ENCODE data around the gene PLK2. TPM values are rescaled to one million over a fixed set of nuclear protein-coding genes. Genes with fewer than 3 reads are reported as not detected.

The PLK2 gene
- total and polyA plus RNA-seq, 9 of the 15 experiments (the other 6 are each of a cell fraction or from before 2014, with no cell fraction given), result 0.58 TPM; not detected in 8

DNA sequence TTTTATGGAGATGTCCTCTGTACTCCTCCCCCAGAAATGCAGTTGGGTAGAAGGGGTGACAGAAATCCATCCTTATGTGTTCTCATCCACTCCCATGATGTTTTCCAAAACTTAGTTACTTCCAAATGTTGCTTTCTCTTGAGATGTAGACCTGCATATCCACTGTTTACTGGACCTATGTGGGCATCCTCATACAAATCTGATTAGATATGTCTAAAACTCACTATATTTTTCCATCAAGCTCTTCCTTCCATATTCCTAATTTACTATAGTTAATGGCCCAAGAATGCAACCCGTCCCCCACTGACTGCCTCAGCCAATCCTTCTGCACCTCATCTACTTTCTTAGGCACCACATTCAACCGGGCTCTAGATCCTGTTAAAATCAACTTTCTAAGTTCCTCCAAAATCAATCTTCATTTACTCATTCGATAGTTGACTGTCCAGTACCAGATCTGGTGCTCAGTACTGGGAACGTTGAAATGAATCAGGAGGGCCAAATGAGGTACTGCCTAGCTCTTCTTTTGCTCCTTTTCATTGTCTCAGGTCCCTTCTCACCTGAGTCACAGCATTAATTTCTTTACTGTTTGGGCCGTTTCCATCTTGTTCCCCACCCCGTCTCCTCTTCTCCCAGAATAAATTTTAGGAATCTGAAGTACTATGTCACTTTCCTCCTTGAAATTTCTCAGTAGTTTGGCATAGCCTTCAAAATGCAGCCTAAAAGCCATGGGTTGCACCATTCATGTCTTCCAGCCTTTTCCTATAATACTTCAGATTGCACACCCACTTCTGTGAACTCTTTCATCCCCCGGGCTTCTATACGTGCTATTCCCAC is 7.9 kb downstream of the PLK2 start:
- ATAC-seq, result no peak
- no peak for FAIRE-seq
- ChIA-PET POLR2A (no interaction called here), CTCF (ENCODE audit: low intra/inter-chr PET ratio) (no interaction called here)
- no peaks in the 10 kb centered on the region for H3K9me1 ChIP-seq (ENCODE audit: control insufficient read depth, insufficient read depth, low read length)
- no peak for DNase-seq (ENCODE audit: extremely low read depth in 1 of 4, low spot score in 3 of 4)
- no peak overlapping the region for H3K4me3 ChIP-seq
- H3K27me3 ChIP-seq (ENCODE audit: control insufficient read depth in 2 of 2, insufficient read depth in 2 of 2, low read length in 2 of 2), result no peaks in the 10 kb centered on the region
- no peak overlapping the region for H3K4me2 ChIP-seq (ENCODE audit: insufficient read depth, low read length)
- H3K9ac ChIP-seq (ENCODE audit: insufficient read depth in 1 of 2, low read depth in 2 of 2, low read length in 2 of 2), result no peak overlapping the region
- intact Hi-C loops (cut with micrococcal nuclease), result no loop called here
- no peak overlapping the region for H2AFZ ChIP-seq (ENCODE audit: low read depth, low read length)
- H3K36me3 ChIP-seq (ENCODE audit: control insufficient read depth, insufficient read depth, low read length), result no peaks in the 10 kb centered on the region
- no TSS peak for BruUV-seq (replicated peaks)
- WGBS (ENCODE audit: insufficient coverage, low coverage, missing lambda C conversion rate), result 3% methylated on average over 8 of the region's 8 CpGs
- no peaks in the 10 kb centered on the region for H3K4me1 ChIP-seq (replicated peaks in 1 of 2; ENCODE audit: control insufficient read depth in 2 of 2, insufficient read depth in 2 of 2, low read length in 2 of 2)
- H3K27ac ChIP-seq (ENCODE audit: extremely low read depth, low read depth, low read length), result no peak overlapping the region
- H4K20me1 ChIP-seq (replicated peaks; ENCODE audit: control insufficient read depth, insufficient read depth, low read length), result no peaks in the 10 kb centered on the region
- in situ Hi-C loops (cut with MboI), result loop anchor here (25.0 kb wide), 2 partner anchors 665 to 965 kb away; partner anchors contain the start of gene ACTBL2
- no peaks in the 10 kb centered on the region for H3K9me3 ChIP-seq (replicated peaks; ENCODE audit: control insufficient read depth, insufficient read depth, low read depth, low read length)
- H3K79me2 ChIP-seq (ENCODE audit: control insufficient read depth, insufficient read depth, low read length), result no peaks in the 10 kb centered on the region
- TF ChIP-seq L3MBTL2 (IDR thresholded peaks at IDR 0.05) (no peak), ZNF311 (CRISPR knock-in tag; IDR thresholded peaks at IDR 0.05) (no peak), U2AF1 (optimal IDR thresholded peaks at IDR 0.05; ENCODE audit: low read depth, low read length) (no peak), MCM5 (IDR thresholded peaks at IDR 0.05; ENCODE audit: low read depth) (no peak), ETS2 (tag; IDR thresholded peaks at IDR 0.05; ENCODE audit: borderline replicate concordance, poor library complexity, severe bottlenecking) (no peak), MTA3 (IDR thresholded peaks at IDR 0.05; ENCODE audit: borderline replicate concordance) (no peak), ZFP36 (IDR thresholded peaks at IDR 0.05; ENCODE audit: low read depth, low read length, partially characterized antibody) (no peak), POLR2AphosphoS5 (IDR thresholded peaks at IDR 0.05; ENCODE audit: control insufficient read depth, insufficient read depth, low read depth, low read length) (no peak)
- TF ChIP-seq, protein P1, sequence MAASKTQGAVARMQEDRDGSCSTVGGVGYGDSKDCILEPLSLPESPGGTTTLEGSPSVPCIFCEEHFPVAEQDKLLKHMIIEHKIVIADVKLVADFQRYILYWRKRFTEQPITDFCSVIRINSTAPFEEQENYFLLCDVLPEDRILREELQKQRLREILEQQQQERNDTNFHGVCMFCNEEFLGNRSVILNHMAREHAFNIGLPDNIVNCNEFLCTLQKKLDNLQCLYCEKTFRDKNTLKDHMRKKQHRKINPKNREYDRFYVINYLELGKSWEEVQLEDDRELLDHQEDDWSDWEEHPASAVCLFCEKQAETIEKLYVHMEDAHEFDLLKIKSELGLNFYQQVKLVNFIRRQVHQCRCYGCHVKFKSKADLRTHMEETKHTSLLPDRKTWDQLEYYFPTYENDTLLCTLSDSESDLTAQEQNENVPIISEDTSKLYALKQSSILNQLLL (CRISPR knock-in tag; IDR thresholded peaks at IDR 0.05; ENCODE audit: borderline replicate concordance), result no peak
- TF ChIP-seq, protein P2, sequence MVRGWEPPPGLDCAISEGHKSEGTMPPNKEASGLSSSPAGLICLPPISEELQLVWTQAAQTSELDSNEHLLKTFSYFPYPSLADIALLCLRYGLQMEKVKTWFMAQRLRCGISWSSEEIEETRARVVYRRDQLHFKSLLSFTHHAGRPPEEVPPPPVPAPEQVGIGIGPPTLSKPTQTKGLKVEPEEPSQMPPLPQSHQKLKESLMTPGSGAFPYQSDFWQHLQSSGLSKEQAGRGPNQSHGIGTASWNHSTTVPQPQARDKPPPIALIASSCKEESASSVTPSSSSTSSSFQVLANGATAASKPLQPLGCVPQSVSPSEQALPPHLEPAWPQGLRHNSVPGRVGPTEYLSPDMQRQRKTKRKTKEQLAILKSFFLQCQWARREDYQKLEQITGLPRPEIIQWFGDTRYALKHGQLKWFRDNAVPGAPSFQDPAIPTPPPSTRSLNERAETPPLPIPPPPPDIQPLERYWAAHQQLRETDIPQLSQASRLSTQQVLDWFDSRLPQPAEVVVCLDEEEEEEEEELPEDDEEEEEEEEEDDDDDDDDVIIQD (CRISPR knock-in tag; IDR thresholded peaks at IDR 0.05), result no peak
- TF ChIP-seq, protein P3, sequence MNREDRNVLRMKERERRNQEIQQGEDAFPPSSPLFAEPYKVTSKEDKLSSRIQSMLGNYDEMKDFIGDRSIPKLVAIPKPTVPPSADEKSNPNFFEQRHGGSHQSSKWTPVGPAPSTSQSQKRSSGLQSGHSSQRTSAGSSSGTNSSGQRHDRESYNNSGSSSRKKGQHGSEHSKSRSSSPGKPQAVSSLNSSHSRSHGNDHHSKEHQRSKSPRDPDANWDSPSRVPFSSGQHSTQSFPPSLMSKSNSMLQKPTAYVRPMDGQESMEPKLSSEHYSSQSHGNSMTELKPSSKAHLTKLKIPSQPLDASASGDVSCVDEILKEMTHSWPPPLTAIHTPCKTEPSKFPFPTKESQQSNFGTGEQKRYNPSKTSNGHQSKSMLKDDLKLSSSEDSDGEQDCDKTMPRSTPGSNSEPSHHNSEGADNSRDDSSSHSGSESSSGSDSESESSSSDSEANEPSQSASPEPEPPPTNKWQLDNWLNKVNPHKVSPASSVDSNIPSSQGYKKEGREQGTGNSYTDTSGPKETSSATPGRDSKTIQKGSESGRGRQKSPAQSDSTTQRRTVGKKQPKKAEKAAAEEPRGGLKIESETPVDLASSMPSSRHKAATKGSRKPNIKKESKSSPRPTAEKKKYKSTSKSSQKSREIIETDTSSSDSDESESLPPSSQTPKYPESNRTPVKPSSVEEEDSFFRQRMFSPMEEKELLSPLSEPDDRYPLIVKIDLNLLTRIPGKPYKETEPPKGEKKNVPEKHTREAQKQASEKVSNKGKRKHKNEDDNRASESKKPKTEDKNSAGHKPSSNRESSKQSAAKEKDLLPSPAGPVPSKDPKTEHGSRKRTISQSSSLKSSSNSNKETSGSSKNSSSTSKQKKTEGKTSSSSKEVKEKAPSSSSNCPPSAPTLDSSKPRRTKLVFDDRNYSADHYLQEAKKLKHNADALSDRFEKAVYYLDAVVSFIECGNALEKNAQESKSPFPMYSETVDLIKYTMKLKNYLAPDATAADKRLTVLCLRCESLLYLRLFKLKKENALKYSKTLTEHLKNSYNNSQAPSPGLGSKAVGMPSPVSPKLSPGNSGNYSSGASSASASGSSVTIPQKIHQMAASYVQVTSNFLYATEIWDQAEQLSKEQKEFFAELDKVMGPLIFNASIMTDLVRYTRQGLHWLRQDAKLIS (CRISPR knock-in tag; IDR thresholded peaks at IDR 0.05), result no peak
- TF ChIP-seq, protein P4, sequence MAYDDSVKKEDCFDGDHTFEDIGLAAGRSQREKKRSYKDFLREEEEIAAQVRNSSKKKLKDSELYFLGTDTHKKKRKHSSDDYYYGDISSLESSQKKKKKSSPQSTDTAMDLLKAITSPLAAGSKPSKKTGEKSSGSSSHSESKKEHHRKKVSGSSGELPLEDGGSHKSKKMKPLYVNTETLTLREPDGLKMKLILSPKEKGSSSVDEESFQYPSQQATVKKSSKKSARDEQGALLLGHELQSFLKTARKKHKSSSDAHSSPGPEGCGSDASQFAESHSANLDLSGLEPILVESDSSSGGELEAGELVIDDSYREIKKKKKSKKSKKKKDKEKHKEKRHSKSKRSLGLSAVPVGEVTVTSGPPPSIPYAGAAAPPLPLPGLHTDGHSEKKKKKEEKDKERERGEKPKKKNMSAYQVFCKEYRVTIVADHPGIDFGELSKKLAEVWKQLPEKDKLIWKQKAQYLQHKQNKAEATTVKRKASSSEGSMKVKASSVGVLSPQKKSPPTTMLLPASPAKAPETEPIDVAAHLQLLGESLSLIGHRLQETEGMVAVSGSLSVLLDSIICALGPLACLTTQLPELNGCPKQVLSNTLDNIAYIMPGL (CRISPR knock-in tag; IDR thresholded peaks at IDR 0.05), result no peak
